HG03469 (cell line): ENCODE results near the gene AGBL1.
"Not testable (repeated sequence)": the region's sequence is repeated elsewhere in the genome, so short reads cannot be mapped to it uniquely, and the experiment has no call there.

Experiments used
- ATAC-seq: cut with Tn5 transposase; IDR thresholded peaks from one replicate; pipeline ENCODE4 v1.9.1; 2021; ENCODE audit warnings: mild to moderate bottlenecking, moderate library complexity, moderate number of reproducible peaks; ENCODE audit not compliant: unreplicated experiment

Gene AGBL1

DNA sequence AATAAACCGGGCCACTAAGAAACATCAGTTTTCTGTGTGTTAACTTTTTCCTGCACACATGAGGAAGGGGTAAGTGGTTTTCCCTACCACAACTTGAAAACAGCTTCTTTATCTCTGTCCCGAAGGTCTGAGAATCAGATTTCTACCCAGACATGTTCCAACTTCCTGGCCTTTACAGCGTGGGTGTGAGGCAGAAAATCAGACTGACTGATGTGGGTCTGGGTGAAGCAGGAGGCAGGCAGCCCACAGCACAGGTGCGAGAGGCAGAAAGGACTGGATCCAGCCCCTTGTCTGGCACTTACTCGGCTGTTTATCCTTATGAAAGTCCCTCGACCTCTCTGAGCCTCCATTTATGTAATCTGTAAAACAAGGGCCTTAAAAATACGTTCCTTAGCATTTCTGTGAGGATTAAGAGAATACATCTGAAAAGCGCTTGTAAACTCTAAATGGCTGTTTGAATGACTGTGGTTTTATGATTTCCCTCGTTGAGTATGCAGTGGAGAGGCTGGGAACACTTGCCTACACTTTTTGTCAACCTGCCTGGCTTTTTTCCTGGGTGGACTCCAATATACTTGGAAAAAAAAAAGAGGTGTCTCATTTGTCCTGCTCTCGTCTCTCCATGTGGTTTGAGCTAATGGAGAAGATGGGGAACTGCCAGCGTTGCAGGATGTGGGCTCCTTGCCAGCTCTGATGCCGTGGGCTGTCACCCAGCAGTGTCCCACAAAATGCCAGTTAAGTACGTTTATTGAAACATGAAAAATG, 3.1 kb downstream of the AGBL1 start:
- no peak for ATAC-seq

DNA sequence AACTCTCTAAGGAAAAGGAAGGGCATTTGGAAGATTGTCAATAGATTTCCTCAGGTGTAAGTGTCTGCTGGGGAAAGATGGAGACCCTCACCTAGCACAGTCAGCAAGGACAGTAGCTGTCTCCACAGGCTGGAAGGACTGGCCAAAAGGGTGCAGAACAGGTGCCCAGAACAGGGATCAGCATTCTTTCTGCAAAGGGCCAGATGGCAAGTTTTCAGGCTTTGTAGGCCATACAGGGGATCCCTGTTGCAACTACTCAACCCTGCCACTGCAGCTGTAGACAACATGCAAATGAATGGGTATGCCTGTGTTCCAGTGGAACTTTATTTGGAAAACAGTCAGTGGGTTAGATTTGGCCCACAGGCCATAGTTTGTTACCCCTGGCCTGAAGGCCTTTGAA, 8.1 kb downstream of the AGBL1 start:
- ATAC-seq = no peak

- ATAC-seq = no peak
Observed at GRCh38 chr15:86089422-86089821, 9.8 kb downstream of the AGBL1 start.

GRCh38 chr15:86101818-86102217, 22.1 kb downstream of the AGBL1 start:
- ATAC-seq = no peak

DNA sequence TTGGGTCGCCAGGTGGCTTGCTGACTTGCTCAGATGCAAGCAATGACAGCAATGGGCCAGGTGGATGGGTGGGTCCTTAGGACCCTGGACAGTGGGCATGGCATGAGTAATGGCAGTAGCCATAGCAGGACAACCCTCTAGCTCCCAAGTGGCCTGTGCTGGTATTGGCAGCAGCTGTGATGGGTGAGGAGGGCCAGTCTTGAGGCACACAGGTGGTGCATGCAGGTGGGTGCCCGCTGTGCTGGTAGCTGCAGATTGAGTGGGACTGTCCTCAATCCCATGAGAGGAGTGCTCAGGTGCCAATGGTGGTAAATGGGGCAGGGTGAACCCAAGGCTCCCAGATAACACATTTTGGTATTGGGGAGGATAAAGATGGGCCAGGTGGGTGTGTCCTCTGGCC, 24.2 kb downstream of the AGBL1 start:
- ATAC-seq = no peak

DNA sequence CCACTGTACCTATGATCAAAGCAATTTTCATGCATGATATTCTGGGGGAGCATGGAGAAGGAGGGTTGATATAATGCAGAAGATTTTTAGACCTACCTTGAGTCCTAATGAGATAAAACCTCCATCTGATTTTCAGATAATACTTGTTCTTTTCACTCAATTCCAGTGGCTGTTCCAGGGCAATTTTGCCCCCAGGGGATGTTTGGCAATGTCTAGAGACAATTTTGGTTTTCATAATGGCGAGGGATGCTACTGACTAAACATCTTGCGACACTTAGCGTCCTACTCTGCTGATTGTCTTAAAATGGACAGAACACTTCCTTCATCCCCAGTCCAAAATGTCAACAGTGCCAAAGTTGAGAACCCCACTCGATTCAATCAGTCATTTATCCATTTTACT, 26.6 kb downstream of the AGBL1 start:
- no peak for ATAC-seq

- no peak for ATAC-seq
Observed at GRCh38 chr15:86115145-86115801, 35.6 kb downstream of the AGBL1 start.

GRCh38 chr15:86121568-86122225, 42.0 kb downstream of the AGBL1 start:
- no peak for ATAC-seq

DNA sequence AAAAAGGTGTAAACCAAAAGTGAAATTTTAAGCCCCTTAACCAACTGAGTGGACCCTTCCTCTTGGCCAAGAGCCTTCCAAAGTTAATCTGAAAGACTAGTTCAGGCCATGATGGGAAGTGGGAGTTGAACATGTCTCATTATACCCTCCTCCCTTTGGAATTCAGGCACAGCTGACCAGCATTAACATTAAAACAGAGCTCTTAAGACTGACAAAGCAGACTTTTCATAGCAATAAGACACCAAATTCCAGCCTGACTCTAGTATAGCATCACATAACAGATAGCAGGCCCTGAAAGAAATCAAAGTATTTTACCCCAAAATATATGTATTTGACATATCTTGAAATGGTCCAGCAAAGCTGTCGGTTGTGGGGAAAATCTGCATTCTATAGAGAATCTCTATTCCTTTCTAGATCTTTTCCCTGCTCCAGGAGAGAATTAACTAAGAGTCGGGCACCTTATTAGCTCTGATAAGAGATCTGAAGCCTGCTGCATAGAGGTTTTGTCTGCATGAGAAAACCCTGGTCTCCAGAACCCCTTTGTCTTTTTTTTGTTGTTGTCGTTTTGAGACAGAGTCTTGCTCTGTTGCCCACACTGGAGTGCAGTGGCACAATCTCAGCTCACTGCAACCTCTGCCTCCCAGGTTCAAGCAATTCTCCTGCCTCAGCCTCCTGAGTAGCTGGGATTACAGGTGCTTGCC, 43.2 kb downstream of the AGBL1 start:
- not testable (repeated sequence) for ATAC-seq

DNA sequence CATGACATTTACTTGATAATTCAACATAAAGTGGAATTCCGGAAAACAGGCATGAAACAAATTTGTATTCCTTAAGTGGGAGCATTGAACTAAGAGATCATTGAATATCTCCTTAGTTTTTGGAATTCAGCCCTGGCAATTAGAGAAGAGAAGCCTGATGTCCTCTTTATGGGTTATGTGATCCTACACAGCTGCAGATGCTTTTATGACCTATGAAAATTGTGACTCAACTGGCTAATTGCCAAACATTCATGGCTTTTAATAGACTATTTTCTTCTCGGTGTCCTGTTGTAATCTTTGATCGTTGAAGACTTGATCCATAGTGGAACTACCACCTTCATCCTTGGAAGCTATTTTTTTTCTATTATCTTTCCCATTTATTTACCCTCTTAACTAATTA, 46.1 kb downstream of the AGBL1 start:
- no peak for ATAC-seq

- ATAC-seq = no peak
Observed at GRCh38 chr15:86127547-86127946, 47.9 kb downstream of the AGBL1 start.

DNA sequence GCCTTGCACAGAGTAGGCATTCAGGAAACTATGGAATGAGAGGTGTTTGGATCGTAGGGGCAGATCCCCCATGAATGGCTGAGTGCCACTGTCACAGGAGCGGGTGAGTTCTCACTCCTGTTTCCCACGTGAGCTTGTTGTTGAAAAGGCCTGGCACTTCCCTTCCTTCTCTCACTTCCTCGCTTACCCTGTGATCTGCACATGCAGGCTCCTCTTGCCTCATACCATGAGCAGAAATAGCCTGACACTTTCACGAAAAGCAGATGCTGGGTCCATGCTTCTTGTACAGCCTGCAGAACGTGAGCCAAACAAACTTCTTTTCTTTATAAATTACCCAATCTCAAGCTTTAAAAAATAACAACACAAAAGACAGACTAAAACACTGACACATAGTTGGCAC, 55.4 kb downstream of the AGBL1 start:
- no peak for ATAC-seq

DNA sequence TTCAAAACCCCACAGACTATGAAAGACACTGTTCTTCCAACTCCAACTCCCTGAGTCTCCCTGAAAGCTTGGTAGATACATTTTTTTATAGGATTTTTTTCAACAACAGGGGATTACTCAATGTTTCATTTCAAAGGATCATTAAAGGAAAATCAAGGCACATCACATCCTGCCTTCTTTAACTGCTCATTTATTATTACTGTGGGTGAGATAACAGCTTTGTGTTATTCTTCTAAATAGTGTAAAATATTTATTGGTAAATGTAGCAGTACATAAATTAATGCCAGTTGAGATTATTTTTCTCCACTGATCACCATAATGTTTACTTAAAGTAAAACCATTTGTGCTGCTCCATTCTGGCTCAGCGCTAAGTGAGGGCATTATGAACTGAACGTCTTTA, 57.2 kb downstream of the AGBL1 start:
- no peak for ATAC-seq

DNA sequence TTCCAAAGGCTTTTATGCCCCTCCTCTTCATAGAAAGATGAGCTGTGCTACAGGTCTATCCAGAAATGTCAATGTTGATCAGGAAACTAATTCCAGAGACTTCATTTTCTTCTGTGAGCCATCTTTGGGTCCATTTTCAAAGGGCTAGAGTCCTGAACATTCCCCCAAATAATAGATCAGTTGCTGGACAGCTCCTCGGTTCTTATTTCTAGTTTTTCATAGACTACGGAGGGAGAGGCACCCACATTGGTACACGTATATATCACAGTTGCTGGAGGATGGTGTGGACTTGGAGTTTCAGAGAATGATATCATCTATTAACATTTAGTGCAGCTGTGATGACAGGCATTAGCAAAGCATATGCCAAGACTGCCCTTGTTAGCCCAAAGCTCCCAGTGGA, 59.1 kb downstream of the AGBL1 start:
- no peak for ATAC-seq

- no peak for ATAC-seq
Observed at GRCh38 chr15:86139828-86140227, 60.2 kb downstream of the AGBL1 start.

GRCh38 chr15:86154705-86155104, 75.0 kb downstream of the AGBL1 start:
- no peak for ATAC-seq

DNA sequence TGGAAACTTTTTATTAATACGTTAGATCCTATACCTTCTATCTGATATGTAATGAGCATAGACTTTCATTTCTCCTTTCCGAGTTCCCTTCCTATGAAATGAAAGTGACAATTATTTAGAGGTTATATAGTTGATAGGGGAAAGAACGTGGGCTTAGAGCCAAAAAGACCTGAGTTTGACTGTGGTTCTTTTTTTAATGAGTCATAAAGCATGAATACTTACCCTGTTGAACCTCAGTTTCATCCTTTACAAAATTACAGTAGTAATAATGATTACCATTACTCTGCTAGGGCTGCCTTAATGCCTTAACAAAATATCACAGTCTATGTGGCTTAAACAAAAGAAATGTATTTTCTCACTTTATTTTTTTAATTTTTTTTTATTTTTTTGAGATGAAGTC, 75.9 kb downstream of the AGBL1 start:
- no peak for ATAC-seq

DNA sequence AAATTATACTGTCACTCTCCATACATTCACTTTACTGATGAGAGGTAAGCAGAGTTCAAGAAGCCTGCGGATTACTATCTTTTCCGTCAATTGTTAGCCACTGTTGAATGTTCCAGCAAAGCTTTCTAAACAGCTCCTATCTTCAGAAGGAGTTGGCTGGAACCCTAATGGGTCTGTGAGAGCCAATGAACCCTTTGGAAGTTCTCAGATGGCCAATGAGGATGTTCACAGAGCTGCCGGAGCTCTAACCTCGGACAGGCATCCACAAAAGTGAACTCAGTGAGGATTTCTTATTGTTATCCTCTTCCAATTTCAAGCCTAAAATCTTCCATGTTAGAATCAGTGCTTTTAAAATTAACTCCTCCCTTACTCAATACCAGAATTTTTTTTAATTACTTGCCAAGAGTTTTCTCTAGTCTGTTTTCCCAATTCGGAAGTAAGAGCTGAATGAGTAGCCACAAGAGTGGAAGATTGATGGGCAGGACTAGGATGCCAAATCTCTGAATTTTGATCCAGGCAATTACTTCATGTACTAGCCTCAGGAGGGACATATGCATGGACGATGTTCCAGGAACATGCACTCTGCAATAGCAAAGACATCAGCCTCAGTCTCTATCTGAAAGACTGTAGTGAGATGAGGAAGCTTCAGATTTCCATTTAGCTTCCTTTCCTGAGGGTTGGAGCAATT, 78.1 kb downstream of the AGBL1 start:
- no peak for ATAC-seq

DNA sequence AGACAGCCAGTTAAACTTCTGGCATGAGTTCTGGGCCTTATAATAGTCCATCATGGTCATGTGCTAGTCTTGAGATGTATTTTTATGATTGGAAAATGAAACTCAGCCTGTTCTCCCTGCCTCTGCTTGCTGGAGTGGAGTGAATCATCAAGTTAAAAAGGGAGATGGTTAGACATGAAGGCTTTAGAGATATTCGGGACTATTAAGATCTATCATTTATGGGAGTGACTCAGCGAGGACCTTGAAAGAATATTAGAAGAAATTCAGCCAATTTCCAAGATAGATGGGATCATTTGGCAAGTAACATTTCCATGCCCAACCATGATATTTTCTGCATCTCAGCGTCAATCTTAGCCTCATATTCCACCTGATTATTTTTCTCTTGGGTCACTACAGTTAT, 79.8 kb downstream of the AGBL1 start:
- ATAC-seq = no peak

DNA sequence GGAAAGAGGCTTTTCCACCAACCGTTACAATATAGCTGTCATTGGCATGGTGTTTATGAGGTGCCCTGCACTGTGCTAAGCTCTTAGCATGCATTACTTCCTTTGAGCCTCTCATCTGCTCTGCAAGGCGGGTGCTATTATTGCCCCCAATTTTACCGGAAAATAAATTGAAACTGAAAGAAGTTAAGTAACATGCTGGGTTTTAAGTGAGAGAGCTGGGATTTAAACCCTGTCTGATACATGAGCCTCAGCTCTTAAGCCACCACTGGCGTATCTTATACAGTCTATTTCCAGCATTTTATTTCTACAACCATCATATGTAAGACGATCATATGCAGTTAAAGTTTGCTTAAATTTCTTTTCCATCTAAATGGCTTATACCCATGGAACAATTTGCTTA, 81.6 kb downstream of the AGBL1 start:
- ATAC-seq = no peak

GRCh38 chr15:86162172-86162591, 82.5 kb downstream of the AGBL1 start:
- no peak for ATAC-seq
